GM12891 (cell line): ENCODE results near the gene GPER1.

ENCODE experiments used
- DNase-seq: peaks from one replicate; pipeline ENCODE4 v3.0.0; 2011; ENCODE audit warnings: low spot score; ENCODE audit not compliant: insufficient read length
- FAIRE-seq: peaks from 2 replicates; lab custom pipeline; 2011; peaks lifted over from hg19 to GRCh38; lab: Jason Lieb, UNC
- PAX5 ChIP-seq: IDR thresholded peaks from 2 replicates; pipeline ENCODE4 v1.6.1; 2011; ENCODE audit warnings: low read length, moderate library complexity, mild to moderate bottlenecking; ENCODE audit not compliant: insufficient read depth, severe bottlenecking
- POLR2A ChIP-seq: IDR thresholded peaks from 2 replicates; pipeline ENCODE4 v1.6.1; 2011; ENCODE audit warnings: low read depth, low read length, control low read depth
- POLR2AphosphoS5 ChIP-seq: IDR thresholded peaks from 2 replicates; pipeline ENCODE4 v1.6.1; 2011; ENCODE audit warnings: low read depth, low read length, control low read depth
- POU2F2 ChIP-seq: IDR thresholded peaks from 2 replicates; pipeline ENCODE4 v1.6.1; 2011; ENCODE audit warnings: low read depth, mild to moderate bottlenecking, control low read depth, low read length, moderate library complexity
- SPI1 ChIP-seq: IDR thresholded peaks from 2 replicates; pipeline ENCODE4 v1.6.1; 2011; ENCODE audit warnings: low read depth, low read length, control low read depth
- TAF1 ChIP-seq: IDR thresholded peaks from 2 replicates; pipeline ENCODE4 v1.6.1; 2011; ENCODE audit warnings: low read depth, low read length, control low read depth

GPER1 gene

GRCh38 chr7:1092161-1092632 lies 4.3 kb downstream of the GPER1 start:
- TF ChIP-seq POU2F2 (no peak), PAX5 (no peak), SPI1 (no peak), TAF1 (no peak)
- no peak for FAIRE-seq

GRCh38 chr7:1092806-1093501 lies 5.0 kb downstream of the GPER1 start:
- FAIRE-seq (no peak), DNase-seq (no peak)
- TF ChIP-seq POLR2AphosphoS5 (no peak), PAX5 (peak; percentile 87), SPI1 (no peak)

More at GRCh38 chr7:1092161-1092632, 4.3 kb downstream of the GPER1 start:
- no peak for DNase-seq

- DNase-seq (no peak), FAIRE-seq (no peak)
- TF ChIP-seq SPI1 (no peak), POU2F2 (no peak), TAF1 (no peak), POLR2AphosphoS5 (no peak)
Measured at GRCh38 chr7:1093502-1093843, 5.6 kb downstream of the GPER1 start.

- no peak for FAIRE-seq
- no peak for TF ChIP-seq PAX5
- no peak for TF ChIP-seq TAF1
- no peak for TF ChIP-seq POLR2AphosphoS5
- no peak for TF ChIP-seq POLR2A
- no peak for TF ChIP-seq POU2F2
- no peak for TF ChIP-seq SPI1
- DNase-seq = no peak
Measured at GRCh38 chr7:1093916-1094508, 6.1 kb downstream of the GPER1 start.

GRCh38 chr7:1094870-1095269 lies 7.0 kb downstream of the GPER1 start:
- FAIRE-seq (no peak), DNase-seq (no peak)
- no peak for TF ChIP-seq POLR2A

GRCh38 chr7:1095621-1096155 lies 7.8 kb downstream of the GPER1 start:
- no peak for FAIRE-seq
- DNase-seq = no peak
- no peak for TF ChIP-seq PAX5
- no peak for TF ChIP-seq POLR2A
- TF ChIP-seq POLR2AphosphoS5 = no peak
- no peak for TF ChIP-seq POU2F2
- TF ChIP-seq TAF1 = no peak

GRCh38 chr7:1096156-1097119 lies 8.5 kb downstream of the GPER1 start:
- TF ChIP-seq POLR2A (no peak), SPI1 (no peak), TAF1 (no peak), PAX5 (no peak), POLR2AphosphoS5 (no peak), POU2F2 (no peak)
- DNase-seq (no peak), FAIRE-seq (no peak)

- no peak for FAIRE-seq
Measured at GRCh38 chr7:1097120-1097504, 9.2 kb downstream of the GPER1 start.

GRCh38 chr7:1098243-1099153 lies 10.6 kb downstream of the GPER1 start:
- FAIRE-seq (peak; percentile 91), DNase-seq (no peak)
- TF ChIP-seq POLR2AphosphoS5 = no peak
- no peak for TF ChIP-seq POU2F2
- no peak for TF ChIP-seq TAF1
- no peak for TF ChIP-seq PAX5
- no peak for TF ChIP-seq SPI1
- no peak for TF ChIP-seq POLR2A

More at GRCh38 chr7:1097120-1097504, 9.2 kb downstream of the GPER1 start:
- TF ChIP-seq SPI1 = no peak
- TF ChIP-seq POLR2AphosphoS5 = no peak
- TF ChIP-seq PAX5 = no peak
- TF ChIP-seq POLR2A = no peak
- TF ChIP-seq POU2F2 = no peak
- no peak for TF ChIP-seq TAF1
- no peak for DNase-seq
